Right atrium auricular region (tissue), 2 donors: ENCODE measurements around the gene GBE1. TPM values are rescaled to one million over a fixed set of nuclear protein-coding genes. Genes with fewer than 3 reads are reported as not detected.

Experiments
- DNase-seq: peaks from one replicate; pipeline ENCODE4 v3.0.0-alpha.2; 2019; ENCODE audit warnings: low spot score
- H3K27ac ChIP-seq, 2 donors: fragments of 200-600 bp; sonication (generic); 1 replicate in 1 of 2; 2 replicates in 1 of 2; pipeline ENCODE4 v1.5.1; 2016 to 2019
- H3K27me3 ChIP-seq, 2 donors: fragments of 200-600 bp; sonication (generic); one replicate each; pipeline versions ENCODE4 v1.5.1 to v1.6.0; 2017 to 2019
- H3K36me3 ChIP-seq: fragments of 200-600 bp; sonication (generic); one replicate; pipeline ENCODE4 v1.5.1; 2016
- H3K4me1 ChIP-seq, 2 donors: fragments of 200-600 bp; sonication (generic); one replicate each; pipeline versions ENCODE4 v1.5.1 to v1.6.0; 2017 to 2019
- H3K4me3 ChIP-seq, 2 donors: fragments of 200-600 bp; sonication (generic); 1 replicate in 1 of 2; 2 replicates in 1 of 2; pipeline ENCODE4 v1.5.1; 2017 to 2019; ENCODE audit warnings: mild to moderate bottlenecking in 1 of 2, moderate library complexity in 1 of 2
- H3K9me3 ChIP-seq, 2 donors: fragments of 200-600 bp; sonication (generic); one replicate each; pipeline ENCODE4 v1.5.1; 2019
- total RNA-seq, 2 donors: library from RNA; depleted of rRNA; stranded (reverse); fragments of >200 nt; gene quantifications; one replicate each; pipeline ENCODE4 v1.1.0, GENCODE V29; 2016
- TF ChIP-seq, protein P1 (sequence below), 2 donors: fragments of 200-600 bp; sonication (generic); IDR thresholded peaks; one replicate each; pipeline ENCODE4 v1.5.1; 2019; ENCODE audit warnings: antibody characterized with exemption in 2 of 2

GBE1 gene
- total RNA-seq, 2 donors from 2014 or later, result 52.5 to 72.6 TPM

- H3K36me3 ChIP-seq, result no peaks in the 10 kb centered on the region
- no peaks in the 10 kb centered on the region for H3K27me3 ChIP-seq
- TF ChIP-seq, protein P1, sequence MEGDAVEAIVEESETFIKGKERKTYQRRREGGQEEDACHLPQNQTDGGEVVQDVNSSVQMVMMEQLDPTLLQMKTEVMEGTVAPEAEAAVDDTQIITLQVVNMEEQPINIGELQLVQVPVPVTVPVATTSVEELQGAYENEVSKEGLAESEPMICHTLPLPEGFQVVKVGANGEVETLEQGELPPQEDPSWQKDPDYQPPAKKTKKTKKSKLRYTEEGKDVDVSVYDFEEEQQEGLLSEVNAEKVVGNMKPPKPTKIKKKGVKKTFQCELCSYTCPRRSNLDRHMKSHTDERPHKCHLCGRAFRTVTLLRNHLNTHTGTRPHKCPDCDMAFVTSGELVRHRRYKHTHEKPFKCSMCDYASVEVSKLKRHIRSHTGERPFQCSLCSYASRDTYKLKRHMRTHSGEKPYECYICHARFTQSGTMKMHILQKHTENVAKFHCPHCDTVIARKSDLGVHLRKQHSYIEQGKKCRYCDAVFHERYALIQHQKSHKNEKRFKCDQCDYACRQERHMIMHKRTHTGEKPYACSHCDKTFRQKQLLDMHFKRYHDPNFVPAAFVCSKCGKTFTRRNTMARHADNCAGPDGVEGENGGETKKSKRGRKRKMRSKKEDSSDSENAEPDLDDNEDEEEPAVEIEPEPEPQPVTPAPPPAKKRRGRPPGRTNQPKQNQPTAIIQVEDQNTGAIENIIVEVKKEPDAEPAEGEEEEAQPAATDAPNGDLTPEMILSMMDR (IDR thresholded peaks at IDR 0.05), result no peak
- H3K4me1 ChIP-seq, result no peaks in the 10 kb centered on the region
- H3K27ac ChIP-seq, result no peak overlapping the region
- DNase-seq, result no peak
- no peaks in the 10 kb centered on the region for H3K9me3 ChIP-seq
- no peak overlapping the region for H3K4me3 ChIP-seq
Observed at GRCh38 chr3:81513591-81513990, 247.9 kb downstream of the GBE1 start.

GRCh38 chr3:81503026-81503425 is 258.4 kb downstream of the GBE1 start:
- Histone ChIP-seq H3K4me1 (no peaks in the 10 kb centered on the region), H3K36me3 (peaks cover 5% of the 10 kb centered on the region), H3K27ac (no peak overlapping the region)

GRCh38 chr3:81502236-81502635 is 259.2 kb downstream of the GBE1 start:
- DNase-seq, result no peak
- TF ChIP-seq, protein P1 (IDR thresholded peaks at IDR 0.05), result no peak
- Histone ChIP-seq H3K4me3 (no peak overlapping the region), H3K9me3 (no peaks in the 10 kb centered on the region), H3K4me1 (no peaks in the 10 kb centered on the region), H3K27me3 (no peaks in the 10 kb centered on the region), H3K36me3 (peaks cover 5% of the 10 kb centered on the region), H3K27ac (no peak overlapping the region)

More at GRCh38 chr3:81503026-81503425, 258.4 kb downstream of the GBE1 start:
- DNase-seq, result no peak
- no peaks in the 10 kb centered on the region for H3K9me3 ChIP-seq
- H3K27me3 ChIP-seq, result no peaks in the 10 kb centered on the region
- TF ChIP-seq, protein P1 (IDR thresholded peaks at IDR 0.05), result no peak
- H3K4me3 ChIP-seq, result no peak overlapping the region

DNA sequence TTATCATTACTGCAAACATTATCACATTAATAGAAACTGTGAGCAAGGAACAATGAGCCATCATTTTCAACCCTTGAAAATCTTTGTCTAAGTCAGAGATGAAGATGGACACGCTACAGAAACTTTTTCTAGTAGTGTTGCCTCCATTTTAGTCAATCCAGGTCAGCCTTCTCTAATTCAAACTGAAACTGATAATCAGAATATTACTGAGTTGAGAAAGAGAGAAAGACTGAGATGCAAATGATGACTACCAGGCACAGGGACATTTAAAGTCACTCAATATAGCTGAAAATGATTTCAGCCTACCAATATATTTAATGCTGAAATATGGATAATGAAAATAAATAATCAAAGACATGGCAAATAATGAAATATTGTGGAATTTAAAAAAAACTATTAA is 261.4 kb downstream of the GBE1 start:
- Histone ChIP-seq H3K4me1 (no peaks in the 10 kb centered on the region), H3K27ac (no peak overlapping the region), H3K36me3 (peaks cover 5% of the 10 kb centered on the region), H3K4me3 (no peak overlapping the region), H3K9me3 (no peaks in the 10 kb centered on the region), H3K27me3 (no peaks in the 10 kb centered on the region)
- TF ChIP-seq, protein P1 (IDR thresholded peaks at IDR 0.05), result no peak
- DNase-seq, result no peak

DNA sequence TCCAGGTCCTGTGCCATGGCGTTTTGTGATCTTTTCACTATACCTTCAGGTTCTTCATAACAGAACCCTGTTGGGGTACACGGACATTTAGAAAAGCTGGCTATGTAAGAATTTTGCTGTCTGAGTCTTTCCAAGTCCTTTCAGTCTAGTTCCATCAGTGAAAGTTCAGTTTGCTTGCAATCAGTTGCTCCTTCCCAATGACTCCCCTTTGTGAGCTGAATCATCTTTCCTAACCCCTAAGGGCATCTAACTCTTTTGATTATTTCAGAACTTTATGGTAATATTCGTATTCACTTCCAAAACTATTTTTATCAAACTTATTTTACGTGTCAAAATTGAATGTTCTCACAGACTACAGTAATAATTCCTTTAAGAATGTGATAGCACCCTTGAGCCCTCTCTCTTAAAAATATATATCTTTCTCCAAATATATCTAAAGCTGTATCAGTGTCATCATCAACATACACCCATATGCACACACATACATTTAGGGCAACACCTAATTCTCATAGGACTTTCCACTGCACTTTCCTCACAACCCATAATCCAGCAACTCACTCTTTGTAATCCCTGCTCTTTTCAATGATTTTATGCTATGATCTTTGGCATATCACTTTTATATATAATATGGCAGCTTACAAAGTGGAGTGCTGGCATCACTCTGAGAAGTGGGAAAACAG is 263.7 kb downstream of the GBE1 start:
- no peak for DNase-seq
- Histone ChIP-seq H3K4me3 (no peak overlapping the region), H3K36me3 (no peaks in the 10 kb centered on the region)

More for the DNA sequence above, 263.7 kb downstream of the GBE1 start:
- TF ChIP-seq, protein P1 (IDR thresholded peaks at IDR 0.05), result no peak
- Histone ChIP-seq H3K27me3 (no peaks in the 10 kb centered on the region), H3K27ac (no peak overlapping the region), H3K9me3 (no peaks in the 10 kb centered on the region), H3K4me1 (no peaks in the 10 kb centered on the region)
